Head of caudate nucleus (tissue), 42 donors: ENCODE data around the gene LPCAT3.

Experiments used
- DNase-seq, 42 donors: peaks; one replicate each; pipeline versions ENCODE4 v3.0.0 to v3.0.0-alpha.2; 2020 to 2021; ENCODE audit warnings: mixed read lengths in 7 of 42
- intact Hi-C: fragments of 100-400 bp; cut with DNase I; formaldehyde crosslinking; loops from one replicate; pipeline ENCODE4 v1.15.0; 2022

The LPCAT3 gene

GRCh38 chr12:6957741-6958608, 60.3 kb downstream of the LPCAT3 start:
- DNase-seq, result no peak
- intact Hi-C loops, result no loop called here

- no peak for DNase-seq
- intact Hi-C loops, result no loop called here
These were observed 61.0 kb downstream of the LPCAT3 start for GRCh38 chr12:6957151-6957701.

- intact Hi-C loops, result no loop called here
These were observed 62.1 kb downstream of the LPCAT3 start for GRCh38 chr12:6956021-6956727.

GRCh38 chr12:6955108-6956020, 62.9 kb downstream of the LPCAT3 start:
- no peak for DNase-seq
- intact Hi-C loops, result no loop called here

More at GRCh38 chr12:6956021-6956727, 62.1 kb downstream of the LPCAT3 start:
- no peak for DNase-seq

- DNase-seq, result no peak
- intact Hi-C loops, result no loop called here
These were observed 63.8 kb downstream of the LPCAT3 start for GRCh38 chr12:6954316-6955107.

- DNase-seq, result peak in 20 of 42 donors; percentile 31 to 65 (median 46)
- intact Hi-C loops, result no loop called here
These were observed 64.6 kb downstream of the LPCAT3 start for GRCh38 chr12:6953442-6954315.

GRCh38 chr12:6952863-6953441, 65.3 kb downstream of the LPCAT3 start:
- intact Hi-C loops, result no loop called here
- DNase-seq, result no peak

GRCh38 chr12:6952121-6952862, 66.0 kb downstream of the LPCAT3 start:
- intact Hi-C loops, result no loop called here

GRCh38 chr12:6951551-6952120, 66.6 kb downstream of the LPCAT3 start:
- DNase-seq, result no peak
- intact Hi-C loops, result no loop called here

More at GRCh38 chr12:6952121-6952862, 66.0 kb downstream of the LPCAT3 start:
- no peak for DNase-seq

- intact Hi-C loops, result no loop called here
- DNase-seq, result peak in 22 of 42 donors; percentile 34 to 71 (median 52)
These were observed 67.3 kb downstream of the LPCAT3 start, which contains the start of gene PTPN6 for GRCh38 chr12:6950811-6951540. Gene PTPN6 (plus strand): TSS chr12:6951356. CDS start chr12:6951513, 157 bp downstream.

- DNase-seq, result no peak
- intact Hi-C loops, result no loop called here
These were observed 67.9 kb downstream of the LPCAT3 start for GRCh38 chr12:6950401-6950801.

GRCh38 chr12:6948873-6949594, 69.2 kb downstream of the LPCAT3 start:
- no peak for DNase-seq
- intact Hi-C loops, result loop anchor here (5.0 kb wide), 1 partner anchor 163 kb away; no protein-coding TSS in a partner anchor

GRCh38 chr12:6947615-6948014, 70.7 kb downstream of the LPCAT3 start:
- DNase-seq, result no peak
- intact Hi-C loops, result loop anchor here (5.0 kb wide), 1 partner anchor 165 kb away; no protein-coding TSS in a partner anchor

GRCh38 chr12:6946920-6947374, 71.3 kb downstream of the LPCAT3 start:
- no peak for DNase-seq
- intact Hi-C loops, result loop anchor here (5.0 kb wide), 1 partner anchor 165 kb away; no protein-coding TSS in a partner anchor
